Right renal cortex interstitium (tissue), 3 donors: ENCODE results near the gene RCHY1. TPM values are rescaled to one million over a fixed set of nuclear protein-coding genes. Genes with fewer than 3 reads are reported as not detected.

Experiments
- DNase-seq, 3 donors: peaks; one replicate each; pipeline ENCODE4 v3.0.0-alpha.2; 2013; ENCODE audit warnings: low read depth in 3 of 3, low spot score in 2 of 3
- polyA plus RNA-seq, 3 donors: library from polyadenylated mRNA; unstranded; fragments of 120-200 nt; gene quantifications; one replicate each; pipeline ENCODE4 v1.2.1, GENCODE V29; 2013; ENCODE audit not compliant: insufficient read length in 3 of 3

Gene RCHY1
- polyA plus RNA-seq, 3 donors = 57.2 to 65.0 (median 59.9) TPM

DNA sequence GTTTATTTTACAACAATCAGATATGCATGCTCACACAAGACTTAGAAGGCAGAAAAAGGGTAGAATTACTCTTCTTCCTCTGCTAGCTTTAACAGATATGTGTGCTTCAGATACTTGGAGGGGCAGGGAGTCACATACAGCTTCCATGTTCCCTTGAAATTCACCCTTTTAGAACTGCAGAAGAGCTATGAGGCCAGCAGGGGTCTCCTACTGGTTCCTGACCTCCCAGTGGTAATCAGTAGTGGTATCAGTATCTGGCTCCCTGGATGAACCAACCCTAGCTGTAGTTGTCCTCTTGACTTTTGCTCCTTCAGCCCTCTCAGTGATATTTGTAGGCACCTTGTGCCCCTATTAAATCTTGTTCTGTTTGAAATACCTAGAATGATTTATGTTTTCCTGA, 81.5 kb downstream of the RCHY1 start:
- no peak for DNase-seq

- DNase-seq = no peak
Observed at GRCh38 chr4:75429208-75429607, 85.0 kb downstream of the RCHY1 start.

Other genes starting within 250 kb of the RCHY1 start
- 10 to 100 TPM; 19.3 to 24.4 (median 23.7) TPM for gene THAP6, start 70 bp upstream of the RCHY1 start, polyA plus RNA-seq
- under 1 TPM in 1 of 3 donors, not detected in 2; 0.29 TPM for gene ODAPH, start 41.7 kb upstream of the RCHY1 start, polyA plus RNA-seq
- 10 to 100 TPM; 11.3 to 14.6 (median 11.8) TPM for gene CDKL2, start 116.1 kb upstream of the RCHY1 start, polyA plus RNA-seq
- 100 to 1,000 TPM; 172 to 191 (median 174) TPM for gene G3BP2, start 159.0 kb upstream of the RCHY1 start, polyA plus RNA-seq
- gene USO1, start 210.2 kb upstream of the RCHY1 start, polyA plus RNA-seq = 10 to 100 TPM; 84.2 to 91.1 (median 85.6) TPM